Thymus (tissue), 11 donors: ENCODE measurements around the gene RPS6KA2. TPM values are rescaled to one million over a fixed set of nuclear protein-coding genes. Genes with fewer than 3 reads are reported as not detected.
"Not testable (repeated sequence)": the region's sequence is repeated elsewhere in the genome, so short reads cannot be mapped to it uniquely, and the experiment has no call there.

ENCODE experiments used
- DNase-seq, 9 donors: peaks; one replicate each; pipeline ENCODE4 v3.0.0-alpha.2; 2013; ENCODE audit warnings: low spot score in 9 of 9, low read depth in 6 of 9, missing footprints in 1 of 9
- H3K27ac ChIP-seq, 2 donors: one replicate each; pipeline ENCODE4 v1.5.1; 2013; ENCODE audit warnings: control low read depth in 1 of 2, low read depth in 1 of 2, low read length in 1 of 2, mild to moderate bottlenecking in 1 of 2, moderate library complexity in 1 of 2
- H3K27me3 ChIP-seq, 2 donors: one replicate each; pipeline ENCODE4 v1.5.1; 2013; ENCODE audit warnings: low read length in 1 of 2; ENCODE audit not compliant: control insufficient read depth in 2 of 2, insufficient read depth in 1 of 2
- H3K36me3 ChIP-seq, 2 donors: one replicate each; pipeline ENCODE4 v1.5.1; 2013; ENCODE audit warnings: low read length in 1 of 2, mild to moderate bottlenecking in 1 of 2, moderate library complexity in 1 of 2; ENCODE audit not compliant: control insufficient read depth in 2 of 2, insufficient read depth in 2 of 2
- H3K4me1 ChIP-seq, 2 donors: one replicate each; pipeline ENCODE4 v1.5.1; 2013; ENCODE audit warnings: low read length in 2 of 2; ENCODE audit not compliant: control insufficient read depth in 2 of 2, insufficient read depth in 2 of 2
- H3K4me3 ChIP-seq, 2 donors: one replicate each; pipeline ENCODE4 v1.5.1; 2013; ENCODE audit warnings: low read length in 2 of 2, control low read depth in 1 of 2, mild to moderate bottlenecking in 1 of 2
- H3K9me3 ChIP-seq, 2 donors: one replicate each; pipeline ENCODE4 v1.5.1; 2013; ENCODE audit warnings: low read length in 1 of 2, mild to moderate bottlenecking in 1 of 2; ENCODE audit not compliant: control insufficient read depth in 2 of 2, insufficient read depth in 1 of 2
- WGBS: extraction: QIAGEN DNeasy Blood & Tissue Kit; methylation state at CpG from one replicate; pipeline ENCODE4 v1.1.7; 2013; 5-methylcytosine and 5-hydroxymethylcytosine counted together
- polyA plus RNA-seq: library from polyadenylated mRNA; stranded (reverse); fragments of 200-250 nt; gene quantifications from one replicate; pipeline ENCODE4 v1.2.3, GENCODE V29; 2013
- total RNA-seq: library from RNA; stranded (reverse); fragments of 120-200 nt; gene quantifications from one replicate; pipeline ENCODE4 v1.2.4, GENCODE V29; 2013
- donor health status: healthy.

The RPS6KA2 gene
- total and polyA plus RNA-seq, 2 donors: 2.9 to 12.3 TPM

- Histone ChIP-seq H3K9me3 (no peaks in the 10 kb centered on the region), H3K4me3 (no peak within 1 kb of the TSS), H3K27me3 (no peaks in the 10 kb centered on the region), H3K27ac (no peak within 1 kb of the TSS), H3K4me1 (peaks cover 8 to 25% of the 10 kb centered on the region in 2 donors), H3K36me3 (no peaks in the 10 kb centered on the region)
- WGBS: 98% methylated on average over 9 of the region's 9 CpGs
- peak; percentile 26 to 76 (median 46) for DNase-seq
These were observed 40.5 kb downstream of the RPS6KA2 start, which contains the start of gene RAMACL for GRCh38 chr6:166586424-166587156. Gene RAMACL, minus strand, starts transcription at chr6:166586678. Its CDS starts 201 bp downstream, at chr6:166586477.

DNA sequence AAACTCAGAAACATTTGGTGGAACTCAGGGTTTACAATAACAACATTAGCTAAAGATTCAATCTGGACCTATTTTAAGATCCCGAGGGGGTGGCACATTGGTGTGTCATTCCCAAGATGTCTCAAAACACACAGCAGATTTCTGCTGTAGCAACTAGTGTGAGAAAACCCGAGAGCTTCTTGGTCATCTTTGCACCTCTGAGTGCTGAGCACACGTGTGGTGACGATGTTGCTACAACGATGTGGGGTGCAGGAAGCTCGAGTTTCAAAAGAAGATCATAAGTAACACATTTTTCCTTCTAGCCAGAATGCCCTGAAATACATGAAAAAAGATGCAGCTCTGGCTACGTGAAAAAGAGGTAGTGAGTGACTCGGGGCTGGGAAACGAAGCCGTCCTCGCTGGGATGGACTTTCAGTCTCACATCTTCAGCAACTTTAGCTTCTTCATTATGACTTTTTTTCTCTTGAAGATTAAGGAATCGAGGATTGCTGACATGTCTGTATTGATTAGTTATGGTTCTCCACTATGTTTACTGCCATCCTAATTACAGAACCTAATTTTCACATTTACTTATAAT lies 42.1 kb downstream of the RPS6KA2 start:
- H3K9me3 ChIP-seq: no peaks in the 10 kb centered on the region
- H3K27me3 ChIP-seq: no peaks in the 10 kb centered on the region
- no peak overlapping the region for H3K27ac ChIP-seq
- no peak overlapping the region for H3K4me3 ChIP-seq
- H3K36me3 ChIP-seq: no peaks in the 10 kb centered on the region
- no peak for DNase-seq
- WGBS: 96% methylated on average over 12 of the region's 12 CpGs
- peaks cover 8 to 25% of the 10 kb centered on the region in 2 donors for H3K4me1 ChIP-seq

GRCh38 chr6:166584155-166584554 lies 42.9 kb downstream of the RPS6KA2 start:
- Histone ChIP-seq H3K4me1 (peaks cover 5 to 24% of the 10 kb centered on the region in 2 donors), H3K9me3 (no peaks in the 10 kb centered on the region), H3K4me3 (no peak overlapping the region), H3K27ac (no peak overlapping the region), H3K36me3 (no peaks in the 10 kb centered on the region), H3K27me3 (no peaks in the 10 kb centered on the region)
- no peak for DNase-seq
- 70% methylated on average over 3 of the region's 3 CpGs for WGBS

- no peaks in the 10 kb centered on the region for H3K9me3 ChIP-seq
- no peak for DNase-seq
- no peak overlapping the region for H3K4me3 ChIP-seq
- H3K27ac ChIP-seq: no peak overlapping the region
- 67% methylated on average over 15 of the region's 15 CpGs for WGBS
- peaks cover 0 to 16% of the 10 kb centered on the region in 2 donors for H3K4me1 ChIP-seq
- H3K27me3 ChIP-seq: no peaks in the 10 kb centered on the region
- no peaks in the 10 kb centered on the region for H3K36me3 ChIP-seq
These were observed 43.7 kb downstream of the RPS6KA2 start for GRCh38 chr6:166583230-166583965.

- Histone ChIP-seq H3K4me1 (peaks cover 0 to 6% of the 10 kb centered on the region in 2 donors), H3K27ac (no peak overlapping the region), H3K4me3 (no peak overlapping the region), H3K36me3 (no peaks in the 10 kb centered on the region), H3K9me3 (no peaks in the 10 kb centered on the region), H3K27me3 (no peaks in the 10 kb centered on the region)
- DNase-seq: no peak
- WGBS: 97% methylated on average over 6 of the region's 6 CpGs
These were observed 44.8 kb downstream of the RPS6KA2 start for GRCh38 chr6:166582258-166582657.

GRCh38 chr6:166581801-166582200 lies 45.2 kb downstream of the RPS6KA2 start:
- not testable (repeated sequence) for H3K27me3 ChIP-seq, H3K4me3 ChIP-seq, H3K4me1 ChIP-seq, H3K27ac ChIP-seq, DNase-seq, H3K36me3 ChIP-seq, H3K9me3 ChIP-seq
- 99% methylated on average over 8 of the region's 8 CpGs for WGBS

GRCh38 chr6:166581091-166581511 lies 46.0 kb downstream of the RPS6KA2 start:
- Histone ChIP-seq H3K27me3 (no peaks in the 10 kb centered on the region), H3K4me1 (no peaks in the 10 kb centered on the region), H3K27ac (no peak overlapping the region), H3K36me3 (no peaks in the 10 kb centered on the region), H3K4me3 (no peak overlapping the region), H3K9me3 (no peaks in the 10 kb centered on the region)
- DNase-seq: no peak
- 93% methylated on average over 11 of the region's 11 CpGs for WGBS

DNA sequence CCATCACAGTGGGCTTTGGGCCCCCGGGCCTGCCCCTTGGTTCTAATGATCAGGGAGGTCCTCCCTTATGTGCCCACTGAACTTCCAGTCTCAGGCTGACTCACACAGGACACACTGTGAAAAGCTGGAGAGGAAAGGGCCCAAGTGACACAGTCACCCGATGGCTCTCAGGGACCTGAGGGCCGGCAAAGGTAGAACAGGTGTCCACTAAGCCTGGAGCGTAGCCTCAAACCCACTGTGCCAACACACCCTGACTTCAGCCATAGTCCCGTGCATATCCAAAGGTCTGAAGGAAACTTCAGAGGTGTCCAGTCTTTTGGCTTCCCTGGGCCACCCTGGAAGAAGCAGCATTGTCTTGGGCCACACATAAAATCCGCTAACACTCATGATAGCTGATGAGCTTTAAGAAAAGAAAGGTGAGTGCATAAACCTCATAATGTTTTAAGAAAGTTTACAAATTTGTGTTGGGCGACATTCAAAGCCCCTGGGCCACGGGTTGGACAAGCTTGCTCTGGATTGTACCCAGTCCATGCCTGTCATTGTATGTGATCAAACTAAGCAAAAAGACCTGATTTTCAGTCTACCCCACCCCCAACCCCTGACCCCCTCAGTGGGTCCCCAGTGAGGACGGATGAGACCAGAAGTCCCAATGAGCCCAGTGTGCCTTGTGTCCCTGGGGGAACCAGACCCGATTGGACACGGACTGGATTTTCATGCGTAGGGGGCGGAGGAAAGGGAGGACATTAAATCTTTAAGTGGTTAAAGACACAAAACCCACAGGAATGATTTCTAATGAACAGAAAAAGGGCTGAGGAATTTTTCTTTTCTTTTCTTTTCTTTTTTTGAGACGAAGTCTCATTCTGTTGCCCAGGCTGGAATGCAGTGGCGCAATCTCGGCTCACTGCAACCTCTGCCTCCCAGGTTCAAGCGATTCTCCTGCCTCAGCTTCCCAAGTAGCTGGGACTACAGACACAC lies 46.7 kb downstream of the RPS6KA2 start:
- Histone ChIP-seq H3K36me3 (no peaks in the 10 kb centered on the region), H3K4me3 (no peak overlapping the region), H3K27ac (no peak overlapping the region), H3K4me1 (no peaks in the 10 kb centered on the region), H3K27me3 (no peaks in the 10 kb centered on the region), H3K9me3 (no peaks in the 10 kb centered on the region)
- DNase-seq: no peak
- 94% methylated on average over 17 of the region's 17 CpGs for WGBS
